ENCODE data around the gene SCAPER. TPM values are rescaled to one million over a fixed set of nuclear protein-coding genes. Genes with fewer than 3 reads are reported as not detected.
"Not testable (repeated sequence)": the region's sequence is repeated elsewhere in the genome, so short reads cannot be mapped to it uniquely, and the experiment has no call there.

The SCAPER gene
- total RNA-seq, 2 donors from 2014 or later = 25.8 to 56.7 TPM

GRCh38 chr15:76449455-76449854 lies 455.7 kb downstream of the SCAPER start:
- Mint-ChIP-seq H3K4me3 (no peak overlapping the region), H3K4me1 (no peaks in the 10 kb centered on the region), H3K36me3 (ENCODE audit: low read depth) (no peaks in the 10 kb centered on the region)

GRCh38 chr15:76448755-76449154 lies 456.4 kb downstream of the SCAPER start:
- Mint-ChIP-seq H3K27ac (no peak overlapping the region), H3K27me3 (no peaks in the 10 kb centered on the region), H3K4me3 (no peak overlapping the region), H3K4me1 (no peaks in the 10 kb centered on the region), H3K36me3 (ENCODE audit: low read depth) (no peaks in the 10 kb centered on the region), H3K9me3 (no peaks in the 10 kb centered on the region)
- ATAC-seq (replicated peaks) = no peak

More at GRCh38 chr15:76449455-76449854, 455.7 kb downstream of the SCAPER start:
- Mint-ChIP-seq H3K27ac (no peak overlapping the region), H3K27me3 (no peaks in the 10 kb centered on the region), H3K9me3 (no peaks in the 10 kb centered on the region)
- no peak for ATAC-seq (replicated peaks)

GRCh38 chr15:76447728-76448441 lies 457.3 kb downstream of the SCAPER start:
- Mint-ChIP-seq H3K27ac (no peak overlapping the region), H3K36me3 (ENCODE audit: low read depth) (no peaks in the 10 kb centered on the region), H3K27me3 (no peaks in the 10 kb centered on the region), H3K9me3 (no peaks in the 10 kb centered on the region), H3K4me1 (no peaks in the 10 kb centered on the region), H3K4me3 (no peak overlapping the region)
- no peak for ATAC-seq (replicated peaks)

GRCh38 chr15:76440441-76440840 lies 464.7 kb downstream of the SCAPER start:
- no peak overlapping the region for H3K27ac Mint-ChIP-seq
- H3K9me3 Mint-ChIP-seq = no peaks in the 10 kb centered on the region
- H3K4me3 Mint-ChIP-seq = no peak overlapping the region
- no peaks in the 10 kb centered on the region for H3K4me1 Mint-ChIP-seq
- H3K36me3 Mint-ChIP-seq (ENCODE audit: low read depth) = no peaks in the 10 kb centered on the region
- no peaks in the 10 kb centered on the region for H3K27me3 Mint-ChIP-seq
- ATAC-seq (replicated peaks) = no peak

GRCh38 chr15:76439542-76439941 lies 465.6 kb downstream of the SCAPER start:
- Mint-ChIP-seq H3K9me3 (no peaks in the 10 kb centered on the region), H3K27ac (no peak overlapping the region), H3K4me3 (no peak overlapping the region), H3K4me1 (no peaks in the 10 kb centered on the region), H3K27me3 (no peaks in the 10 kb centered on the region), H3K36me3 (ENCODE audit: low read depth) (no peaks in the 10 kb centered on the region)
- ATAC-seq (replicated peaks) = no peak

- Mint-ChIP-seq H3K4me1 (no peaks in the 10 kb centered on the region), H3K9me3 (no peaks in the 10 kb centered on the region), H3K27me3 (no peaks in the 10 kb centered on the region), H3K36me3 (ENCODE audit: low read depth) (peaks cover 46% of the 10 kb centered on the region), H3K4me3 (no peak overlapping the region), H3K27ac (no peak overlapping the region)
- ATAC-seq (replicated peaks) = no peak
Observed at GRCh38 chr15:76433798-76434400, 471.2 kb downstream of the SCAPER start.

GRCh38 chr15:76433036-76433435 lies 472.1 kb downstream of the SCAPER start:
- not testable (repeated sequence) for H3K9me3 Mint-ChIP-seq; ATAC-seq (replicated peaks); H3K27ac Mint-ChIP-seq; H3K27me3 Mint-ChIP-seq; H3K4me1 Mint-ChIP-seq; H3K4me3 Mint-ChIP-seq
- H3K36me3 Mint-ChIP-seq (ENCODE audit: low read depth) = peaks cover 55% of the 10 kb centered on the region

- no peak overlapping the region for H3K4me3 Mint-ChIP-seq
- H3K36me3 Mint-ChIP-seq (ENCODE audit: low read depth) = peaks cover 57% of the 10 kb centered on the region
- no peak for ATAC-seq (replicated peaks)
- H3K27me3 Mint-ChIP-seq = no peaks in the 10 kb centered on the region
- H3K27ac Mint-ChIP-seq = no peak overlapping the region
- H3K4me1 Mint-ChIP-seq = no peaks in the 10 kb centered on the region
- no peaks in the 10 kb centered on the region for H3K9me3 Mint-ChIP-seq
Observed at GRCh38 chr15:76432604-76433003, 472.5 kb downstream of the SCAPER start.

GRCh38 chr15:76431971-76432370 lies 473.2 kb downstream of the SCAPER start:
- peaks cover 61% of the 10 kb centered on the region for H3K36me3 Mint-ChIP-seq (ENCODE audit: low read depth)
- peaks cover under 1% of the 10 kb centered on the region for H3K9me3 Mint-ChIP-seq
- no peak overlapping the region for H3K4me3 Mint-ChIP-seq
- no peak overlapping the region for H3K27ac Mint-ChIP-seq
- H3K4me1 Mint-ChIP-seq = peaks cover under 1% of the 10 kb centered on the region
- H3K27me3 Mint-ChIP-seq = no peaks in the 10 kb centered on the region
- ATAC-seq (replicated peaks) = no peak

GRCh38 chr15:76430711-76431110 lies 474.4 kb downstream of the SCAPER start:
- not testable (repeated sequence) for H3K27ac Mint-ChIP-seq; ATAC-seq (replicated peaks); H3K9me3 Mint-ChIP-seq; H3K4me3 Mint-ChIP-seq; H3K27me3 Mint-ChIP-seq; H3K4me1 Mint-ChIP-seq
- peaks cover 67% of the 10 kb centered on the region for H3K36me3 Mint-ChIP-seq (ENCODE audit: low read depth)

GRCh38 chr15:76429661-76430060 lies 475.5 kb downstream of the SCAPER start:
- Mint-ChIP-seq H3K9me3 (peaks cover 9% of the 10 kb centered on the region), H3K4me3 (no peak overlapping the region), H3K4me1 (peaks cover 6% of the 10 kb centered on the region), H3K27ac (no peak overlapping the region), H3K27me3 (no peaks in the 10 kb centered on the region), H3K36me3 (ENCODE audit: low read depth) (peaks cover 67% of the 10 kb centered on the region)
- no peak for ATAC-seq (replicated peaks)

GRCh38 chr15:76426941-76427340 lies 478.2 kb downstream of the SCAPER start:
- H3K4me3 Mint-ChIP-seq = no peak overlapping the region
- H3K9me3 Mint-ChIP-seq = peaks cover 9% of the 10 kb centered on the region
- peaks cover 42% of the 10 kb centered on the region for H3K36me3 Mint-ChIP-seq (ENCODE audit: low read depth)
- no peak for ATAC-seq (replicated peaks)
- H3K27ac Mint-ChIP-seq = no peak overlapping the region
- no peaks in the 10 kb centered on the region for H3K27me3 Mint-ChIP-seq
- peaks cover 6% of the 10 kb centered on the region for H3K4me1 Mint-ChIP-seq

GRCh38 chr15:76418352-76419140 lies 486.6 kb downstream of the SCAPER start:
- H3K27ac Mint-ChIP-seq = no peak overlapping the region
- peaks cover 4% of the 10 kb centered on the region for H3K36me3 Mint-ChIP-seq (ENCODE audit: low read depth)
- no peaks in the 10 kb centered on the region for H3K4me1 Mint-ChIP-seq
- H3K4me3 Mint-ChIP-seq = no peak overlapping the region
- no peak for ATAC-seq (replicated peaks)
- no peaks in the 10 kb centered on the region for H3K27me3 Mint-ChIP-seq
- H3K9me3 Mint-ChIP-seq = no peaks in the 10 kb centered on the region

- Mint-ChIP-seq H3K36me3 (ENCODE audit: low read depth) (peaks cover 19% of the 10 kb centered on the region), H3K9me3 (no peaks in the 10 kb centered on the region), H3K27me3 (no peaks in the 10 kb centered on the region), H3K4me1 (no peaks in the 10 kb centered on the region), H3K4me3 (no peak overlapping the region), H3K27ac (no peak overlapping the region)
- no peak for ATAC-seq (replicated peaks)
Observed at GRCh38 chr15:76401285-76401684, 503.9 kb downstream of the SCAPER start.
